ENCODE data around the gene YARS1.

DNA sequence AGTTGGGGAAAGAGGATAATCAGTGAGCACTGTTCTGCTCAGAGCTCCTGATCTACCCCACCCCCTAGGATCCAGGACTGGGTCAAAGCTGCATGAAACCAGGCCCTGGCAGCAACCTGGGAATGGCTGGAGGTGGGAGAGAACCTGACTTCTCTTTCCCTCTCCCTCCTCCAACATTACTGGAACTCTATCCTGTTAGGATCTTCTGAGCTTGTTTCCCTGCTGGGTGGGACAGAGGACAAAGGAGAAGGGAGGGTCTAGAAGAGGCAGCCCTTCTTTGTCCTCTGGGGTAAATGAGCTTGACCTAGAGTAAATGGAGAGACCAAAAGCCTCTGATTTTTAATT lies 42.7 kb downstream of the YARS1 start:
- TF ChIP-seq, protein P1, sequence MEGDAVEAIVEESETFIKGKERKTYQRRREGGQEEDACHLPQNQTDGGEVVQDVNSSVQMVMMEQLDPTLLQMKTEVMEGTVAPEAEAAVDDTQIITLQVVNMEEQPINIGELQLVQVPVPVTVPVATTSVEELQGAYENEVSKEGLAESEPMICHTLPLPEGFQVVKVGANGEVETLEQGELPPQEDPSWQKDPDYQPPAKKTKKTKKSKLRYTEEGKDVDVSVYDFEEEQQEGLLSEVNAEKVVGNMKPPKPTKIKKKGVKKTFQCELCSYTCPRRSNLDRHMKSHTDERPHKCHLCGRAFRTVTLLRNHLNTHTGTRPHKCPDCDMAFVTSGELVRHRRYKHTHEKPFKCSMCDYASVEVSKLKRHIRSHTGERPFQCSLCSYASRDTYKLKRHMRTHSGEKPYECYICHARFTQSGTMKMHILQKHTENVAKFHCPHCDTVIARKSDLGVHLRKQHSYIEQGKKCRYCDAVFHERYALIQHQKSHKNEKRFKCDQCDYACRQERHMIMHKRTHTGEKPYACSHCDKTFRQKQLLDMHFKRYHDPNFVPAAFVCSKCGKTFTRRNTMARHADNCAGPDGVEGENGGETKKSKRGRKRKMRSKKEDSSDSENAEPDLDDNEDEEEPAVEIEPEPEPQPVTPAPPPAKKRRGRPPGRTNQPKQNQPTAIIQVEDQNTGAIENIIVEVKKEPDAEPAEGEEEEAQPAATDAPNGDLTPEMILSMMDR (IDR thresholded peaks at IDR 0.05) = no peak
- TF ChIP-seq EP300 (IDR thresholded peaks at IDR 0.05) = no peak
